Measurements from ENCODE around the gene SMAP1. TPM values are rescaled to one million over a fixed set of nuclear protein-coding genes. Genes with fewer than 3 reads are reported as not detected.
A peak's percentile ranks its signal among the peaks of the same experiment; 100 is the strongest.

SMAP1 gene
- total RNA-seq, 1 experiment from 2014 or later, result 17.7 TPM

DNA sequence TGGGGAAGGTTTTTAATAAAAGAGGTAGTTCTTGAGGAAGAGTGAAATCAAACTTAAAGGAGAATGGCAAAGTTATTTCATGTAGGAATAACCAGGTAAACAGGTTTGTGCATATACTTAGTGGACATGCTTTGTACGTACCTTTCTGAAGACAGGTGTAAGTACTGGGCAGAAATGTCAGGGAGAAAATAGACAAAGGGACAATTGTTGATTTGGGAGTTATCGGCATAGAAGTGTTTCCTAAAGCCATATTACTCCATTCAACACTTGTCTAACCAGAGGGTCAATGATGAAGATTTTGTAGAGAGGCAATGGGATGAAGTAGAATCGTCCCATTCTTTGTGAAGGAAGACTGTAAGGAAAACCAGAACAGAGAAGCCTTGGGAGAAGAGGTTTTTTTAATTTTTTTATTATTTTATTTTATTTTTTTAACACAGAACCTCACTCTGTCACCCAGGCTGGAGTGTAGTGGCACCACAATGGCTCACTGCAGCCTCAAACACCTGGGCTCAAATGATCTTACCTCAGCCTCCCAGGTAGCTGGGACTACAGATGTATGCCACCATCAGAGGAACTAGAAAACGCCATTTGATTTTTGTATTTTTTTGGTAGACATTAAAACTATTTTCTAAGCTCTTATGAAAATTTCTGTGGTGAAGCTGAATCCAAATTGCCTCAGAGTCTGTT is 18.0 kb downstream of the SMAP1 start:
- H4K20me1 ChIP-seq (ENCODE audit: insufficient read depth, low read depth, low read length), result peaks cover 72% of the 10 kb centered on the region
- H3K79me2 ChIP-seq (ENCODE audit: low read length), result peaks cover 19% of the 10 kb centered on the region
- peak; percentile 25 for DNase-seq
- no peak overlapping the region for H3K27ac ChIP-seq (ENCODE audit: low read length)
- no peaks in the 10 kb centered on the region for H3K36me3 ChIP-seq (ENCODE audit: insufficient read depth, low read length)
- no peaks in the 10 kb centered on the region for H3K4me1 ChIP-seq (ENCODE audit: low read length)
- no peaks in the 10 kb centered on the region for H3K27me3 ChIP-seq (ENCODE audit: low read length)
- H3K4me3 ChIP-seq (ENCODE audit: low read length), result no peak overlapping the region
- H2AFZ ChIP-seq (ENCODE audit: low read length), result no peak overlapping the region
- no peaks in the 10 kb centered on the region for H3K9me2 ChIP-seq (replicated peaks; ENCODE audit: insufficient read depth, low read length)
- no peak overlapping the region for H3K4me2 ChIP-seq (ENCODE audit: low read depth, low read length, poor library complexity, severe bottlenecking)
- no peak overlapping the region for H3K9ac ChIP-seq (ENCODE audit: low read length)
- no peaks in the 10 kb centered on the region for H3K9me3 ChIP-seq (ENCODE audit: low read length)

DNA sequence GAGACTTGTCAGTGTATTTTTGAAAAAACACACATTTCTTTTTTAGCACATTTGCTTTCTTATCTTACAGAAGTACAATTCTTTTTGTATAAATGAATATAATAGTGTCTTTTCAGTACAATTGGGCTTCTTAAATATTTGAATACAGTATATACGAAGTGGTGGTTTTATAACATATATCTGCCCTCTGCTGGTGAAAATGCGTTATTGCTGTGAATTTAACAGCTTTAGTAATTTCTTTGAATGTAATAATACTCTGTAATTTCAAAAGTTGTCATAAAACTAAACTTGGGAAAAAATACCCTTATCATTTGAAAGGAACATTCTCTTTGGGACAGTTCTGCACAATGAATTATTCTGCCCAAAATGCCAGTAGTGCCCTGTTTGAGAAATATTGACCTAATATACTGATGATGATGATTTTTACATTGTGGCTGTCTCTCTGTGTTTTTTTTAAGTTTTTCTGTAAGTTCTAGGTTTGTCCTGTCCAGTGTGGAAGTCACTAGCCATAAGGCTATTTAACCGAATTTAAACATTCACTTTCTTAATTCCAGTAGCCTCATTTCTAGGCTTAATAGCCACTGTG is 19.0 kb downstream of the SMAP1 start:
- Histone ChIP-seq H3K79me2 (ENCODE audit: low read length) (peaks cover 21% of the 10 kb centered on the region), H3K27me3 (ENCODE audit: low read length) (no peaks in the 10 kb centered on the region), H3K36me3 (ENCODE audit: insufficient read depth, low read length) (no peaks in the 10 kb centered on the region), H3K4me2 (ENCODE audit: low read depth, low read length, poor library complexity, severe bottlenecking) (no peak overlapping the region), H3K27ac (ENCODE audit: low read length) (no peak overlapping the region), H3K9me2 (replicated peaks; ENCODE audit: insufficient read depth, low read length) (no peaks in the 10 kb centered on the region), H3K9ac (ENCODE audit: low read length) (no peak overlapping the region), H3K9me3 (ENCODE audit: low read length) (no peaks in the 10 kb centered on the region), H4K20me1 (ENCODE audit: insufficient read depth, low read depth, low read length) (peaks cover 67% of the 10 kb centered on the region), H3K4me3 (ENCODE audit: low read length) (no peak overlapping the region), H2AFZ (ENCODE audit: low read length) (no peak overlapping the region), H3K4me1 (ENCODE audit: low read length) (no peaks in the 10 kb centered on the region)
- peak; percentile 80 for DNase-seq

- no peak overlapping the region for H2AFZ ChIP-seq (ENCODE audit: low read length)
- H3K4me2 ChIP-seq (ENCODE audit: low read depth, low read length, poor library complexity, severe bottlenecking), result no peak overlapping the region
- H3K9me3 ChIP-seq (ENCODE audit: low read length), result no peaks in the 10 kb centered on the region
- no peaks in the 10 kb centered on the region for H3K27me3 ChIP-seq (ENCODE audit: low read length)
- H3K4me3 ChIP-seq (ENCODE audit: low read length), result no peak overlapping the region
- no peaks in the 10 kb centered on the region for H3K36me3 ChIP-seq (ENCODE audit: insufficient read depth, low read length)
- H3K27ac ChIP-seq (ENCODE audit: low read length), result no peak overlapping the region
- no peak overlapping the region for H3K9ac ChIP-seq (ENCODE audit: low read length)
- H4K20me1 ChIP-seq (ENCODE audit: insufficient read depth, low read depth, low read length), result peaks cover 64% of the 10 kb centered on the region
- H3K79me2 ChIP-seq (ENCODE audit: low read length), result peaks cover 31% of the 10 kb centered on the region
- peaks cover 16% of the 10 kb centered on the region for H3K4me1 ChIP-seq (ENCODE audit: low read length)
- DNase-seq, result no peak
- no peaks in the 10 kb centered on the region for H3K9me2 ChIP-seq (replicated peaks; ENCODE audit: insufficient read depth, low read length)
Observed at GRCh38 chr6:70693887-70694286, 26.2 kb downstream of the SMAP1 start.

DNA sequence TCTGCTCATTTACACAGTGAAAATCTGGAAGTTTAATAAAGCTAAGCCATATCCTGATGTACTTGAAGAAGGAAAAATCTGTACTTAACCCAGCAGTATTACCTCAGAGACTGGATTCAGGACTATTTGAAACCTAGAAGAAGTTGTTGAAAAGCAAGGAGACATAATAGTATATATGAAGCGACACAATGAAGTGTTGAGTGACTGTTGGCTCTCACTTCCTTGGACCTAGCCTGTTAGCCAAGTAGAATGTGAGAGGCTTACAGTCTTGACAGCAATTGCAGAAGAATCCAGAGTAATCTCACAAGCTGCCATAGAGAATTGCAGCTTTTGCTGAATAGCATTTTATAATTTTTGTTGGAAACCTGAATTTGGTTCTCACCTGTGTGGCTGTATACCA is 26.7 kb downstream of the SMAP1 start:
- DNase-seq, result no peak
- Histone ChIP-seq H3K9me3 (ENCODE audit: low read length) (no peaks in the 10 kb centered on the region), H3K9me2 (replicated peaks; ENCODE audit: insufficient read depth, low read length) (no peaks in the 10 kb centered on the region), H3K27me3 (ENCODE audit: low read length) (no peaks in the 10 kb centered on the region), H4K20me1 (ENCODE audit: insufficient read depth, low read depth, low read length) (peaks cover 64% of the 10 kb centered on the region), H3K4me3 (ENCODE audit: low read length) (no peak overlapping the region), H3K9ac (ENCODE audit: low read length) (no peak overlapping the region), H3K4me2 (ENCODE audit: low read depth, low read length, poor library complexity, severe bottlenecking) (no peak overlapping the region), H2AFZ (ENCODE audit: low read length) (no peak overlapping the region), H3K36me3 (ENCODE audit: insufficient read depth, low read length) (no peaks in the 10 kb centered on the region), H3K27ac (ENCODE audit: low read length) (no peak overlapping the region), H3K4me1 (ENCODE audit: low read length) (peaks cover 16% of the 10 kb centered on the region), H3K79me2 (ENCODE audit: low read length) (peaks cover 26% of the 10 kb centered on the region)

DNA sequence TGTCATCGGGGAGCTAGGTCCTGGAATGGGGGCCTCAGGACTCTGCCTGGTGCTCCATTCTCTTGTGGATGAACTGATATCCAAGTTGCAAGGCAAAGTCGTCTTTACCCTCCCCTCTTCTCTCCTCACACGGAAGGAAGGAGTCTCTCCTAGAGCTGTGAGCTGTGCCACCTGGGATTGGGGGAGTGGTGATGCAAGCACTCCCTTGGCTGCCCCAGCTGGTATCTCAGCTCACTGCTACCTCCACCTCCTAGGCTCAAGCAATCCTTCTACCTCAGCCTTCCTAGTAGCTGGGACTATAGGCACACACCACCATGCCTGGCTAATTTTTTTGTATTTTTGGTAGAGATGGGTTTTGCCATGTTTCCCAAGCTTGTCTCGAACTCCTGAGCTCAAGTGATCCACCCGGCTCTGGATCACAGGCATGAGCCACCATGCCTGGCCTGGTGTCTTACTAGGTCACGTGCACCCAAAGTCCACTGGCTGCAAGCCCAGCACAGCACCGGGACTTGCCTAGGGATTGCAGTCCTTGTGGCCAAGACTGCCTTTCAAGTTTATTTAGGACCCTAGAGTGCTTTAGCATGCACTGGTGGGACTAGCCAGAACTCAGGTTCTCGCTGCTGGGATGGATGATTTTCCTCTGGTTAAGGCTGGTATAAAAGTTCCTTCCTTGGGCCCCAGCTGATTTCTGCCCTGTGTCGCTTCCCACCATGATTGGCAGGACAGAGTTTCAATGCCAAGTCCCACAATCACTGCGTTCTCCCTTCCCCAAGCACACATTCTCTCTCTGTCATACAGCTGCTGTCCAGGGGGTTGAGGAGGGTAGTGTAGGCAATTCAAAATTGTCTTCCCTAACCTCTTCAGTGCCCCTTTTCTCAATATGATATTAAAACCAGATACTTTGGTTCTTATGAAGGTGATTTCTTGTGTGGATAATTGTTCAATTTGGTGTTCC is 33.5 kb downstream of the SMAP1 start:
- no peak overlapping the region for H3K4me2 ChIP-seq (ENCODE audit: low read depth, low read length, poor library complexity, severe bottlenecking)
- no peak overlapping the region for H3K27ac ChIP-seq (ENCODE audit: low read length)
- H4K20me1 ChIP-seq (ENCODE audit: insufficient read depth, low read depth, low read length), result peaks cover 70% of the 10 kb centered on the region
- H3K4me1 ChIP-seq (ENCODE audit: low read length), result no peaks in the 10 kb centered on the region
- H3K79me2 ChIP-seq (ENCODE audit: low read length), result peaks cover 7% of the 10 kb centered on the region; the same call in 1 of the 2 replicates
- H3K9me2 ChIP-seq (replicated peaks; ENCODE audit: insufficient read depth, low read length), result no peaks in the 10 kb centered on the region
- no peaks in the 10 kb centered on the region for H3K36me3 ChIP-seq (ENCODE audit: insufficient read depth, low read length)
- no peak overlapping the region for H2AFZ ChIP-seq (ENCODE audit: low read length)
- no peak overlapping the region for H3K4me3 ChIP-seq (ENCODE audit: low read length)
- H3K9ac ChIP-seq (ENCODE audit: low read length), result no peak overlapping the region
- DNase-seq, result no peak
- H3K9me3 ChIP-seq (ENCODE audit: low read length), result no peaks in the 10 kb centered on the region
- H3K27me3 ChIP-seq (ENCODE audit: low read length), result no peaks in the 10 kb centered on the region

DNA sequence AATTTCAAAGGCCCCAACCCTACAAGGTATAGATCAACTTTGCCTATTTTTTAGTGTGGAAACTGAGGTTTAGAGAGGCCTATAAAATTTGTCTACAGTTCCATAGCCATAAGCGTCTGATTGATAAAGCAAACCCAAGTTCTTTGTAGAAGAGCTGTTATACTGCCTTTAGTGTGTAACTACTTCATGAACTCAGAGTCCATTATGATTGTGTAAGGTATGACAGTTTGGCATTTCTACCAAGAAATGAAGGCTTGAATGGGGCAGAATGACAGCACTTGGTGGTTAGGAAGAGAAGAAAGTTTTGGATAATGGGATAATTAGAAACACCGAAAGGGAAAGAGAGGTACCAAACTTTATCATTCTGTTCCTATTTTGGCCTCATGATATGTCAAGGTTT is 38.1 kb downstream of the SMAP1 start:
- Histone ChIP-seq H3K4me1 (ENCODE audit: low read length) (peaks cover 5% of the 10 kb centered on the region; the same call in 1 of the 2 replicates), H3K9me3 (ENCODE audit: low read length) (no peaks in the 10 kb centered on the region), H3K36me3 (ENCODE audit: insufficient read depth, low read length) (no peaks in the 10 kb centered on the region), H2AFZ (ENCODE audit: low read length) (no peak overlapping the region), H4K20me1 (ENCODE audit: insufficient read depth, low read depth, low read length) (peaks cover 61% of the 10 kb centered on the region), H3K9ac (ENCODE audit: low read length) (no peak overlapping the region), H3K27me3 (ENCODE audit: low read length) (no peaks in the 10 kb centered on the region), H3K4me3 (ENCODE audit: low read length) (no peak overlapping the region), H3K9me2 (replicated peaks; ENCODE audit: insufficient read depth, low read length) (no peaks in the 10 kb centered on the region), H3K27ac (ENCODE audit: low read length) (no peak overlapping the region), H3K79me2 (ENCODE audit: low read length) (peaks cover 8% of the 10 kb centered on the region; the same call in 1 of the 2 replicates), H3K4me2 (ENCODE audit: low read depth, low read length, poor library complexity, severe bottlenecking) (no peak overlapping the region)
- no peak for DNase-seq

DNA sequence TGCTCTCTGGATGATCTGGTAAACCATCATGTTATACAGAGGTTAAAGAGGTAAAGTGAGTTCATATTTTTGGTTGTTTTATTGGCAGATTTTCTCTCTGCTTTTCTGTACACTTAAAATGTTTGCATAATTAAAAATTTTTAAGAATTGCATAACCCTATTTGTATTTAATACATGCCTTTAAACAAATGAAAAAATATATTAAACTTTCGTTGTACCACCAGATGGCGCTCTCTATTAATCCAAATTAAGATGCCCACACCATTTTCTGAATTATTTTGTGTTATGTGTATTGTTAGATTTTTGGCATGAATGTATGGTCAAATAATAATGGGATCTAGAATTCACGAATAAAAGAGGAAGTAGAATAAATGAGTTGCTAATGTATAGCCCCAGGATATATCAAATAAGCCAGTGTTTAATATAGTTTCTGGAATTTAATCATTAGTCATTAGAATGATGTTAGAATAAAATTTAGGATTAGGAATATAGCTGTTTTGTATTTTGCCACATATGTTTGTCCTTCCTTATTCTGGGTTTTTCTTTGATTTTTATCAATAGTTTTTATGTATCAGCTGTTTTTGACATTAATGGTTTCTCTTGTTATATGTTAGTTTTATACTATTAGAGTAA is 38.9 kb downstream of the SMAP1 start:
- no peaks in the 10 kb centered on the region for H3K9me3 ChIP-seq (ENCODE audit: low read length)
- no peak overlapping the region for H3K4me2 ChIP-seq (ENCODE audit: low read depth, low read length, poor library complexity, severe bottlenecking)
- H3K27me3 ChIP-seq (ENCODE audit: low read length), result no peaks in the 10 kb centered on the region
- no peak overlapping the region for H3K27ac ChIP-seq (ENCODE audit: low read length)
- no peak overlapping the region for H3K4me3 ChIP-seq (ENCODE audit: low read length)
- H3K9ac ChIP-seq (ENCODE audit: low read length), result no peak overlapping the region
- H2AFZ ChIP-seq (ENCODE audit: low read length), result no peak overlapping the region
- H3K36me3 ChIP-seq (ENCODE audit: insufficient read depth, low read length), result no peaks in the 10 kb centered on the region
- H4K20me1 ChIP-seq (ENCODE audit: insufficient read depth, low read depth, low read length), result peaks cover 64% of the 10 kb centered on the region
- DNase-seq, result peak; percentile 82
- peaks cover 5% of the 10 kb centered on the region; the same call in 1 of the 2 replicates for H3K4me1 ChIP-seq (ENCODE audit: low read length)
- peaks cover 8% of the 10 kb centered on the region; the same call in 1 of the 2 replicates for H3K79me2 ChIP-seq (ENCODE audit: low read length)
- no peaks in the 10 kb centered on the region for H3K9me2 ChIP-seq (replicated peaks; ENCODE audit: insufficient read depth, low read length)

All from Karpas-422 (cell line).